Heart right ventricle (tissue), 16 donors: ENCODE results near the gene MAGI2. TPM values are rescaled to one million over a fixed set of nuclear protein-coding genes. Genes with fewer than 3 reads are reported as not detected.

Experiments used
- ATAC-seq, 8 donors: fragments of 200-7000 bp; cut with Tn5 transposase; one replicate each; pipeline ENCODE4 v1.9.1; 2020; ENCODE audit warnings: mild to moderate bottlenecking in 8 of 8, moderate library complexity in 8 of 8, moderate number of reproducible peaks in 1 of 8
- DNase-seq, 2 donors: peaks; one replicate each; pipeline ENCODE4 v3.0.0-alpha.2; 2020
- H3K27ac ChIP-seq, 10 donors: fragments of 200-600 bp; sonication (generic) in 2 of 10; one replicate each; pipeline versions ENCODE4 v1.5.0 to v1.8.0; 2020 to 2022; ENCODE audit warnings: mild to moderate bottlenecking in 3 of 10
- H3K27me3 ChIP-seq, 7 donors: fragments of 200-600 bp; one replicate each; pipeline ENCODE4 v1.8.0; 2021 to 2022; ENCODE audit warnings: mild to moderate bottlenecking in 2 of 7
- H3K36me3 ChIP-seq, 9 donors: fragments of 200-600 bp; sonication (generic) in 1 of 9; one replicate each; pipeline versions ENCODE4 v1.5.0 to v1.8.0; 2020 to 2022; ENCODE audit warnings: mild to moderate bottlenecking in 2 of 9
- H3K4me1 ChIP-seq, 9 donors: fragments of 200-600 bp; sonication (generic) in 1 of 9; one replicate each; pipeline versions ENCODE4 v1.5.0 to v1.8.0; 2020 to 2022; ENCODE audit warnings: mild to moderate bottlenecking in 4 of 9
- H3K4me3 ChIP-seq, 10 donors: fragments of 200-600 bp; sonication (generic) in 2 of 10; one replicate each; pipeline versions ENCODE4 v1.5.0 to v1.8.0; 2020 to 2022; ENCODE audit warnings: mild to moderate bottlenecking in 7 of 10, moderate library complexity in 2 of 10
- H3K9me3 ChIP-seq, 11 donors: fragments of 200-600 bp in 10 of 11; sonication (generic) in 2 of 11; one replicate each; pipeline versions ENCODE4 v1.5.0 to v1.8.0; 2013 to 2022; ENCODE audit warnings: mild to moderate bottlenecking in 2 of 11, control low read depth in 1 of 11, moderate library complexity in 1 of 11
- WGBS, 2 donors: extraction: QIAGEN DNeasy Blood & Tissue Kit; methylation state at CpG; one replicate each; pipeline ENCODE4 v1.1.7; 2013; ENCODE audit warnings: inconsistent platforms in 1 of 2; 5-methylcytosine and 5-hydroxymethylcytosine counted together
- intact Hi-C, 10 donors: fragments of 100-400 bp; cut with DNase I; formaldehyde crosslinking; loops; one replicate each; pipeline versions ENCODE4 v1.11.1 to v1.14.2; 2022
- polyA plus RNA-seq, 2 donors: library from polyadenylated mRNA; stranded (reverse); fragments of 200-250 nt; gene quantifications; one replicate each; pipeline ENCODE4 v1.2.3, GENCODE V29; 2013
- total RNA-seq, 10 donors: library from RNA; stranded (reverse); fragmentation: NEBNext Ultra II Directional in 3 of 10; extraction: Animal tissue kit (Norgen Biotek cat#: 25700) in 3 of 10; gene quantifications; one replicate each; pipeline versions ENCODE4 v1.2.1 to v1.2.4, GENCODE V29; 2021 to 2023
- TF ChIP-seq, protein P1 (sequence below), 9 donors: fragments of 200-600 bp; sonication (generic) in 2 of 9; IDR thresholded peaks; one replicate each; pipeline versions ENCODE4 v1.5.0 to v1.8.0; 2021 to 2022; ENCODE audit warnings: antibody characterized with exemption in 9 of 9, mild to moderate bottlenecking in 5 of 9, moderate library complexity in 1 of 9
- donor health status: Arrhythmogenic right ventricular cardiomyopathy.
- donor health status: ischemic (EF 13 %, LVEDD 7.1; RV severe dilation, severe dysfunction).
- donor health status: healthy with polysubstance abuse.
- donor health status: DM: no; HTN: yes; CAD: no.
- donor health status: DM: no; HTN: no; CAD: no.
- donor health status: ischemic (EF 25% LVEDD 6.9; RV normal size, moderate dysfunction).
- donor health status: ischemic (EF 25% LVEDD 5.7; RV mildly dilated, moderate dysfunction).
- donor health status: healthy.
- donor health status: DM: yes; HTN: yes; CAD: no.
- donor health status: Ischemic cardiomyopathy.
- donor health status: ischemic (EF 35%, LVEDD 5.7; RV mildly dilated, moderate dysfunction).
- donor health status: nonischemic (EF 11% LVEDD 7.7; RV severe dilation, severe dysfunction).
- donor health status: DM: yes; HTN: yes; CAD: no.
- donor health status: PGD.
- donor health status: ischemic (EF 29% LVEDD 5.4; RV normal size, mild dysfunction).
- donor health status: nonischemic (EF 23%, LVEDD 6.1; RV moderate dilation, normal function).

Gene MAGI2
- total and polyA plus RNA-seq, 12 donors, result 0.83 to 6.0 (median 4.1) TPM

DNA sequence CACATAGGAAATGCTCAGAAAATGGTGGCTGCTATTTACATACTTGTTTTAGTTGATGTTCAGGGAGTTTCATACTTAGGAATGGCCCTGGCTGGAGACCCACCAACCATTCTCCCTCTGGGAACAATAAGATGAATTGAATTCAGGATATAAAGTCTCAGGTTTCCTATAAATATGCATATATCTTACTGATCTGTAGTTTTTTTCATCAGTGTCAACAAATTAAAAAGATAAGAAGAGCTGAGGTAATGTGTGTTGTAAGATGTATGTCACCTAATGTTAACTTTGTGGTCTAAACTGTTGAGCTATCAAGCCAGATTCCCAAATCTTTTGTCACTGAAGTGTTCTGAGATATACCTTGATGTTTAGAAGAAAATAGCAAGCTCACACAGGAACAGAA, 457.5 kb downstream of the MAGI2 start:
- H3K36me3 ChIP-seq, result no peaks in the 10 kb centered on the region
- ATAC-seq (no peak), DNase-seq (no peak)
- H3K9me3 ChIP-seq, result no peaks in the 10 kb centered on the region
- H3K4me1 ChIP-seq, result no peaks in the 10 kb centered on the region
- H3K4me3 ChIP-seq, result no peak overlapping the region
- intact Hi-C loops, result no loop called here
- no peaks in the 10 kb centered on the region for H3K27me3 ChIP-seq
- no peak overlapping the region for H3K27ac ChIP-seq
- TF ChIP-seq, protein P1, sequence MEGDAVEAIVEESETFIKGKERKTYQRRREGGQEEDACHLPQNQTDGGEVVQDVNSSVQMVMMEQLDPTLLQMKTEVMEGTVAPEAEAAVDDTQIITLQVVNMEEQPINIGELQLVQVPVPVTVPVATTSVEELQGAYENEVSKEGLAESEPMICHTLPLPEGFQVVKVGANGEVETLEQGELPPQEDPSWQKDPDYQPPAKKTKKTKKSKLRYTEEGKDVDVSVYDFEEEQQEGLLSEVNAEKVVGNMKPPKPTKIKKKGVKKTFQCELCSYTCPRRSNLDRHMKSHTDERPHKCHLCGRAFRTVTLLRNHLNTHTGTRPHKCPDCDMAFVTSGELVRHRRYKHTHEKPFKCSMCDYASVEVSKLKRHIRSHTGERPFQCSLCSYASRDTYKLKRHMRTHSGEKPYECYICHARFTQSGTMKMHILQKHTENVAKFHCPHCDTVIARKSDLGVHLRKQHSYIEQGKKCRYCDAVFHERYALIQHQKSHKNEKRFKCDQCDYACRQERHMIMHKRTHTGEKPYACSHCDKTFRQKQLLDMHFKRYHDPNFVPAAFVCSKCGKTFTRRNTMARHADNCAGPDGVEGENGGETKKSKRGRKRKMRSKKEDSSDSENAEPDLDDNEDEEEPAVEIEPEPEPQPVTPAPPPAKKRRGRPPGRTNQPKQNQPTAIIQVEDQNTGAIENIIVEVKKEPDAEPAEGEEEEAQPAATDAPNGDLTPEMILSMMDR (IDR thresholded peaks at IDR 0.05), result no peak

DNA sequence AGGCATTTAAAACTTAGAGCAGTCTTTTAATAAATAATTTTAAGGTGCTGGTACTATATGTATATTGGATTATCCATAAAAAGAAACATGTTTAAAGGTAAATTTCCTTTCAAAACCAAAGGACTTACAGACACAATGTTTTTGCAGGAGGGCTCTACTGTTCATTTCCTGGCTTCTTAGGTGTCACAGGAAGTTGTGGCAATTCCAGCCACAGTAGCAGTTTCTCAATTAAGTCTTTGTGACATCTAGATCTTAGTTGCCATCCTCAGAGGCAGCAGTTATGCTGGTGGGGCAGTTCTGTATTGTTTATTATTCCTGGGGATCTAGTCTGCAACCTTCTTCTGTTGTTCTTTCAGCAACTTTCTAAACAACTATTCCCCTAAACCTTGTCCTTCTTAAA, 460.1 kb downstream of the MAGI2 start:
- TF ChIP-seq, protein P1 (IDR thresholded peaks at IDR 0.05), result no peak
- Histone ChIP-seq H3K27ac (no peak overlapping the region), H3K9me3 (no peaks in the 10 kb centered on the region), H3K36me3 (no peaks in the 10 kb centered on the region), H3K27me3 (no peaks in the 10 kb centered on the region), H3K4me3 (no peak overlapping the region), H3K4me1 (no peaks in the 10 kb centered on the region)
- DNase-seq (no peak), ATAC-seq (no peak)
- intact Hi-C loops, result no loop called here

DNA sequence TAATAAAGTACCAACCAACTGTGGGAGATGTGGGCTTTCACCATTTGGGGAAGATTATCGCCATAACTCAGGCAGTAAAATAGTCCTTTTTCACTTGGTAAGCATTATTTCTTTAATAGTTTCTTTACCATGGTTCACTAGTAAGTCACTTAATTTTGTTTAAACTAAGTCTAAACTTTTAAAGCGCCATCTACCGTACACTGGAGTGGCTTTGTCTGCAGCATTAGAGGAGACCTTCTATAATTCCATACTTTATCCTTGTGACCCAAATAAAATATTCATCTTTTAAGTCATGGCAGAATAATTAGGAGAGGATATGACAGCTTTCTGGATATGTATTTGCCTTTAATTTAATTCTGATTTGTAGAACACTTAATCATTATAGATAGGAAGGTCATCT, 468.0 kb downstream of the MAGI2 start:
- TF ChIP-seq, protein P1 (IDR thresholded peaks at IDR 0.05), result no peak
- H3K36me3 ChIP-seq, result no peaks in the 10 kb centered on the region
- 82 to 94% methylated on average over 3 of the region's 3 CpGs for WGBS, 2 donors
- no peaks in the 10 kb centered on the region for H3K27me3 ChIP-seq
- no peak overlapping the region for H3K4me3 ChIP-seq
- DNase-seq, result no peak
- intact Hi-C loops, result no loop called here
- H3K27ac ChIP-seq, result no peak overlapping the region
- H3K9me3 ChIP-seq, result no peaks in the 10 kb centered on the region
- H3K4me1 ChIP-seq, result no peaks in the 10 kb centered on the region
- ATAC-seq, result no peak

DNA sequence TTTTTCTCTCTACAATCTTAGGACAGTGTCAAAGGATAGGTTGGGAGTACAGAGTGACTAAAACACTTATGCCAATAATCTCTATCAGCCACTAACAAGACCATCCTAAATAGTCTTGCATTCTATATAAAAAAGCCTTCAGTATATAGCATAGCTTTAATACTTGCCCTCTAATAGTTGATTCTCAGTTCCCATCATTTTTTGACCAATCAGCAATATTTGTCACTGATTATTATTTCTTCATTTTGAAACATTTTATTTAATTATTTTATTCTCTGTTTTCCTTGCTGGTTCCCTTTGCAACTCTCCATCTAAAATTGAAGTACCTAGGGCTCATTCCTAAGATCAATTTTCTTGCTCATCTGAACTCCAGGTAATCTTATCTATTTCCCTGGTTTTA, 470.0 kb downstream of the MAGI2 start:
- peaks cover 0 to 7% (median 0%) of the 10 kb centered on the region in 11 donors for H3K9me3 ChIP-seq
- ATAC-seq (no peak), DNase-seq (no peak)
- no peak overlapping the region for H3K27ac ChIP-seq
- no peaks in the 10 kb centered on the region for H3K4me1 ChIP-seq
- TF ChIP-seq, protein P1 (IDR thresholded peaks at IDR 0.05), result no peak
- H3K4me3 ChIP-seq, result no peak overlapping the region
- no peaks in the 10 kb centered on the region for H3K36me3 ChIP-seq
- intact Hi-C loops, result no loop called here
- no peaks in the 10 kb centered on the region for H3K27me3 ChIP-seq

DNA sequence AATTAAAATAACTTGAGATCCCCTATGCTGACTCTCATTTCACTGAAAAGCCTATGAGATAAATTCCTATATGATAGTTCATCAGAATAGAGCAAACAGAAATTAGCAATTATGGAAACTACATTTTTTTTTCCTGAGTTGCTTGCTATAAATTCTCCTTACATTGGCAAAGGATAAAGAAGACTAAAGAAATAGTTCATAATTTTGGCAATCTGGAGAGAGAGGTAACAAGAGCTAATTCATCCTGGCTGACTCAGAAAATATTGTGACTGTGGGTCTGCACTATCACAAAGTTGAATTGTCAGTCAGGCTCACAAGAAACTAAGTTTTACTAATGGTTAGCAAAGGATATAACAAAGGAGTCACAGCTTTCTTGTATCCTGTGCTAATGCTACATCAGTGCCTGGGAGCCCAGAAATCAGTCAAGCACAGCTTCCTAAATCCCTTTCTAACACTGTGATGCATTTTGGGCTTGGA, 483.0 kb downstream of the MAGI2 start:
- H3K9me3 ChIP-seq, result no peaks in the 10 kb centered on the region
- TF ChIP-seq, protein P1 (IDR thresholded peaks at IDR 0.05), result no peak
- no peaks in the 10 kb centered on the region for H3K36me3 ChIP-seq
- no peak for DNase-seq
- no peaks in the 10 kb centered on the region for H3K4me1 ChIP-seq
- intact Hi-C loops, result no loop called here
- H3K27ac ChIP-seq, result no peak overlapping the region
- no peaks in the 10 kb centered on the region for H3K27me3 ChIP-seq
- H3K4me3 ChIP-seq, result no peak overlapping the region
- ATAC-seq, result no peak
